Germinal center (tissue), 1 donor: Measurements from ENCODE around the gene SOSTDC1.

Experiments
- DNase-seq: peaks from one replicate; pipeline ENCODE4 v3.0.0; 2012; ENCODE audit warnings: mixed read lengths, low spot score

The SOSTDC1 gene

GRCh38 chr7:16419859-16420258 lies 45.7 kb downstream of the SOSTDC1 start:
- no peak for DNase-seq

DNA sequence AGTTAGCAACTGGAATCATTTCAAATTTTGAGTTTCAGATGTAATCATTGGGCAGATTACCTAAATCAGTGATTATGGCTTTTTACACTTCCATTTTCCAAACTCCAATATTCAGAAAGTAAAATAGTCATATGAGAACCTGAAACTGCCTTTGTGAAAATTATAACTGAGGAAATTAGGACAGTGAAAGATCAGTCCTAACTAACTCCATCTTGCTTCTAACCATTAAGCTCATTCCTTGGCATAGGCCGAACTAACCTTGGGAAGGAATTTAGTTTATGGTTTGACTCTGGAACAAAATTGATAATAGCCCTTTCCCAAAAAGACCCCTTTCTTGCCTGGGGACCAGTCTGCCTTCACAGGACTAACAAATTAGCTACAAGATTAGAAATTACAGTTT lies 46.4 kb downstream of the SOSTDC1 start:
- no peak for DNase-seq

DNA sequence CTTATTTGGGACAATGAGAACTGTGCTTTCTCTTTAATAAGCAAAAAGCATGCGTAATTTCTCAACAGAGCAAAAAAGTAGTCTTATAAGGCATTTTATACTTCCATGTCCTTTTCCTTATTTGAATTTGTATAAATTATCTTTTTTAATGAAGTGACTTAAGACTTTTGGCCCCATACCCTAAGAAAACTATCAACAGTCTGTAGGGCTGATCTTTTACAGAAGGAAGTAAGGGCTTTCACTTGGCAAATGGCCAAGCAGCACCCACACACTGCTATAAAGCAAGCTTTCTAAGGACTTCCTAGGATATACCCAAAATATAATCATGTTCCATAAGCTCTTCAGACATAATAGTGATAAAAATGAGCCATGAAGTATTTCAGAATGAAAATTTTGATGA lies 47.6 kb downstream of the SOSTDC1 start:
- DNase-seq = no peak

- no peak for DNase-seq
Observed at GRCh38 chr7:16416289-16417282, 49.0 kb downstream of the SOSTDC1 start.

- DNase-seq = no peak
Observed at GRCh38 chr7:16412274-16413254, 53.0 kb downstream of the SOSTDC1 start.
